ENCODE data around the gene CDK5. TPM values are rescaled to one million over a fixed set of nuclear protein-coding genes. Genes with fewer than 3 reads are reported as not detected.

Gene CDK5
- total RNA-seq, 1 experiment from 2014 or later, result 12.2 TPM

GRCh38 chr7:151006590-151007300 is 51.0 kb downstream of the CDK5 start:
- Mint-ChIP-seq H3K9me3 (ENCODE audit: unreplicated experiment) (no peaks in the 10 kb centered on the region), H3K4me3 (ENCODE audit: unreplicated experiment) (no peak overlapping the region), H3K4me1 (ENCODE audit: insufficient read depth, unreplicated experiment) (peaks cover 12% of the 10 kb centered on the region), H3K36me3 (ENCODE audit: insufficient read depth, unreplicated experiment) (no peaks in the 10 kb centered on the region), H3K27ac (ENCODE audit: low read depth, unreplicated experiment) (no peak overlapping the region), H3K27me3 (ENCODE audit: insufficient read depth, unreplicated experiment) (peaks cover 10% of the 10 kb centered on the region)
- ChIA-PET CTCF (interaction anchor here (0.8 to 2.3 kb wide), 4 partner anchors 11 to 108 kb away, joined by 3 to 11 read pairs (median 4); no protein-coding TSS in a partner anchor), POLR2A (interaction anchor here (0.7 kb wide), 1 partner anchor 653 kb away, joined by 3 read pairs; no protein-coding TSS in a partner anchor)
- no peak for DNase-seq (ENCODE audit: unreplicated experiment)
- no peak for TF ChIP-seq CTCF (IDR thresholded peaks at IDR 0.05; ENCODE audit: unreplicated experiment)
- intact Hi-C loops (cut with micrococcal nuclease), result no loop called here
- no TSS peak for BruUV-seq (replicated peaks)

- BruUV-seq (replicated peaks), result no TSS peak
- TF ChIP-seq CTCF (IDR thresholded peaks at IDR 0.05; ENCODE audit: unreplicated experiment), result no peak
- Mint-ChIP-seq H3K9me3 (ENCODE audit: unreplicated experiment) (no peaks in the 10 kb centered on the region), H3K27me3 (ENCODE audit: insufficient read depth, unreplicated experiment) (peaks cover 10% of the 10 kb centered on the region), H3K36me3 (ENCODE audit: insufficient read depth, unreplicated experiment) (no peaks in the 10 kb centered on the region), H3K27ac (ENCODE audit: low read depth, unreplicated experiment) (no peak overlapping the region), H3K4me1 (ENCODE audit: insufficient read depth, unreplicated experiment) (peaks cover 11% of the 10 kb centered on the region), H3K4me3 (ENCODE audit: unreplicated experiment) (no peak overlapping the region)
- intact Hi-C loops (cut with micrococcal nuclease), result no loop called here
- ChIA-PET POLR2A (no interaction called here), CTCF (interaction anchor here (0.5 to 1.5 kb wide), 3 partner anchors 12 to 107 kb away, joined by 3 to 5 read pairs (median 4); no protein-coding TSS in a partner anchor)
- DNase-seq (ENCODE audit: unreplicated experiment), result no peak
Observed at GRCh38 chr7:151005566-151005965, 52.1 kb downstream of the CDK5 start.

Other genes starting within 250 kb of the CDK5 start
- gene AOC1, start 205.4 kb downstream of the CDK5 start, total RNA-seq (2022), result 0.23 TPM in 1 of 2 replicates, not detected in the other
- gene KCNH2, start 79.6 kb downstream of the CDK5 start, total RNA-seq (2022), result 0.09 TPM in 1 of 2 replicates, not detected in the other
- gene NOS3, start 66.9 kb downstream of the CDK5 start, total RNA-seq (2022), result 0.20 and 0.30 TPM in 2 replicates
- 0.12 and 0.29 TPM in 2 replicates for gene ATG9B, start 33.4 kb downstream of the CDK5 start, total RNA-seq (2022)
- gene ABCB8, start 29.4 kb downstream of the CDK5 start, total RNA-seq (2022), result 73.4 and 76.1 TPM in 2 replicates
- 3.9 and 8.8 TPM in 2 replicates for gene ASIC3, start 9.4 kb downstream of the CDK5 start, total RNA-seq (2022)
- gene SLC4A2, start 1.7 kb upstream of the CDK5 start, total RNA-seq (2022), result 112 and 114 TPM in 2 replicates
- 79.3 and 83.6 TPM in 2 replicates for gene FASTK, start 22.9 kb upstream of the CDK5 start, total RNA-seq (2022)
- gene TMUB1, start 25.6 kb upstream of the CDK5 start, total RNA-seq (2022), result 25.7 and 30.1 TPM in 2 replicates
- 95.6 and 138 TPM in 2 replicates for gene AGAP3, start 28.6 kb upstream of the CDK5 start, total RNA-seq (2022)
- gene GBX1, start 109.8 kb upstream of the CDK5 start, total RNA-seq (2022), result not detected in 2 replicates
- gene ASB10, start 129.4 kb upstream of the CDK5 start, total RNA-seq (2022), result not detected in 2 replicates
- gene H2BK1, start 152.6 kb upstream of the CDK5 start, total RNA-seq (2022), result not detected in 2 replicates
- 47.3 and 72.4 TPM in 2 replicates for gene ABCF2, start 169.3 kb upstream of the CDK5 start, total RNA-seq (2022)
- gene CHPF2, start 174.6 kb upstream of the CDK5 start, total RNA-seq (2022), result 28.2 and 33.8 TPM in 2 replicates
- 3.8 and 5.3 TPM in 2 replicates for gene SMARCD3, start 190.8 kb upstream of the CDK5 start, total RNA-seq (2022)

All from MCF 10A (cell line).